GM18505 (cell line): ENCODE results near the gene GAK.
"Not testable (repeated sequence)": the region's sequence is repeated elsewhere in the genome, so short reads cannot be mapped to it uniquely, and the experiment has no call there.

Experiments used
- ATAC-seq: cut with Tn5 transposase; IDR thresholded peaks from one replicate; pipeline ENCODE4 v1.9.1; 2021; ENCODE audit not compliant: unreplicated experiment
- POLR2A ChIP-seq: IDR thresholded peaks from 4 replicates; pipeline ENCODE4 v1.6.1; 2011; ENCODE audit warnings: borderline replicate concordance; ENCODE audit not compliant: insufficient read depth, insufficient read length; ENCODE audit errors: extremely low read depth

Gene GAK

DNA sequence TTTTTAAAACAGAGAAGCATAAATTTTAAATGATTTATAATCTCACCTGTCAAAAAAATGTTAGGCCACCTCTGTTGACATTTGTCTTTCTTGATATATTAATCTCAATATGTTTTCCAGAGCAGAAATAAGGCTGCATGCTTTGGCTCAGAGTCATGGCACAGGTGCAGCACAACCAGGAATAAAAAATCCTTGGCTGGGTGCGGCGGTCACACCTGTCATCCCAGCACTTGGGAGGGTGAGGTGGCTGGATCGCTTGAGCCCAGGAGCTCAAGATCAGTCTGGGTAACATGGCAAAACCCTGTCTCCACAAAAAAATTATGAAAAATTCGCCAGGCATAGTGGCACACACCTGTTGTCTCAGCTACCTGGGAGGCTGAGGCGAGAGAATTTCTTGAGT is 124.3 kb downstream of the GAK start:
- ATAC-seq = no peak
- TF ChIP-seq POLR2A = no peak

DNA sequence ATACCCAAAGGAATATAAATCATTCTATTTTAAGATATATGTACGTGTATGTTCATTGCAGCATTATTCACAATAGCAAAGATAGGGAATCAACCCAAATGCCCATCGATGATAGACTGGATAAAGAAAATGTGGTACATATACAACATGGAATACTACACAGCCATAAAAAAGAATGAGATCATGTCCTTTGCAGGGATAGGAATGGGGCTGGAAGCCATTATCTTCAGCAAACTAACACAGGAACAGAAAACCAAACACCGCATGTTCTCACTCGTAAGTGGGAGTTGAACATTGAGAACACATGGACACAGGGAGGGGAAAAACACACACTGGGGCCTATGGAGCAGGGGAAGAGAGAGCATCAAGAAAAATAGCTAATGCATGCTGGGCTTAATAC is 125.1 kb downstream of the GAK start:
- ATAC-seq = not testable (repeated sequence)

DNA sequence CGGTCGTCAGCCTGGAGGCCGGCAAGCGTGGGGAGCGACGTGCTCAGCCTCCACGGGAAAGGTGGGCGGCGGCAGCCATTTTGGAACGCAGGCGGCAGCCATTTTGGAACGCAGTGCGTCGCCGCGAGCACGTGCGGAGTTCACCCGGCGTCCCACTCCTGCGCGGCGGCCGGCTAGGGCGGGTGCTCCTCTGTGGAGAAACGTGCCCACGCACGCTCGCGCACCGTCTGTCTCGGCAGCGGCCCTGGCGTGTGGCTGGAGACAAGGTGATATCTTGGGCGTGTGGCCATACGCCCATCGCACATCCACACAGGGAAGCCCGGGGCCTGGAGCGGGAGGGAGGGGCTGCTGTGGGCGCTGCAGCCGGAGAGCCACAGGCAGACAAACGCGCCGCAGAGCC is 127.3 kb downstream of the GAK start:
- ATAC-seq = no peak
- TF ChIP-seq POLR2A = no peak

DNA sequence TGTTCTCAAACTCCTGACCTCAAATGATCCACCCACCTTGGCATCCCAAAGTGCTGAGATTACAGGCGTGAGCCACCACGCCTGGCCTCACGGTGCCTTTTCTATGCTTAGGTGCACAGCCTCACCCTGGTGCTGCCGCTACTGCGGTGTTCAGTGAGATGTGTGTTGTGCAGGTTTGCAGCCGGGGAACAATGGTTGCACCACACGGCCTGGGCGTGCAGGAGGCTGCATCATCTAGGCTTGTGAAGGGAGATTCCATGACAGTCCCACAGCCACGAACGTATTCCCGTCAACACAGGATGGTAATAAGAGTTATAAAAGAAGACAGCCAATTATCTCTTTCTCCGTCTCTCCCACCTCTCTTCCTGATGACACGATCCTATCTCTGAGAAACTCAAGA is 128.2 kb downstream of the GAK start:
- ATAC-seq = no peak
- TF ChIP-seq POLR2A = no peak

DNA sequence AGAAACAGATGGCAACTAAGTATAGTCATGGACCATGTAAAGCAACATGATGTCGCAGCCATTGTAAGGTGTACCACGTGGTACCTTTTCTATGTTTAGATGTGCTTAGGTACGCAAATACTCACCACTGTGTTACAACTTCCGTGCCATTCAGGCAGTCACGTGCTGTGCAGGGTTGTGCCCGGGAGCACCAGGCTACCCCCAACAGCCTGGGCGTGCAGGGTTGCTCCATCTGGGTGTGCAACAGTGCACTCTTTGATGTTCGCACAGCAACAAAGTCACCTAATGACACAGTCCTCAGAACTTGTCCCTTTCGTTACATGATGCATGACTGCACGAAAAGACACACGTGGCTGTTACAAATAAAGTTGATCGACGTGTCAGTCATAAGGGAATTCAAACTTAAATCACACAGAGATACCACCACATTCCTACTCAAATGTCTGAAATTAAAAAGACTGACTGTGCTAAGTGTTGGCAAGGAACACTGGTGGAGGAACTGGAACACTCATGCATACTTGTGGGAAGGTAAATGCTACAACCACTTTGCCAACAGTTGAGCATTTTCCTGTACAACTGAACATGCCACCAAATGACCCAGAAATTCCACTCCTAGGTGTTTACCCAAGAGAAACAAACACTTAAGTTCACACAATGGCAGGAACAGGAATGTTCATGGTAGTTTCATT is 130.5 kb downstream of the GAK start:
- TF ChIP-seq POLR2A = no peak
- no peak for ATAC-seq
